Measurements from ENCODE around the gene PKHD1. TPM values are rescaled to one million over a fixed set of nuclear protein-coding genes. Genes with fewer than 3 reads are reported as not detected.

Gene PKHD1
- total and polyA plus RNA-seq, 2 of the 8 experiments (the other 6 are each of a cell fraction or from before 2014, with no cell fraction given): 0.06 to 0.09 TPM

GRCh38 chr6:51846531-51846930, 240.9 kb downstream of the PKHD1 start:
- H3K4ac ChIP-seq (replicated peaks; ENCODE audit: insufficient read length, low read depth, low read length): no peak overlapping the region
- H2AFZ ChIP-seq (ENCODE audit: low read length): no peak overlapping the region
- no peak overlapping the region for H4K5ac ChIP-seq (ENCODE audit: insufficient read length, low read depth, low read length)
- no peak overlapping the region for H3K14ac ChIP-seq (ENCODE audit: insufficient read length)
- H2BK15ac ChIP-seq (ENCODE audit: low read length): no peak overlapping the region
- H4K91ac ChIP-seq (replicated peaks; ENCODE audit: insufficient read length, low read length): no peak overlapping the region
- FAIRE-seq (no peak), DNase-seq (ENCODE audit: low read depth in 1 of 2, low spot score in 2 of 2) (no peak)
- peaks cover 1 to 17% (median 11%) of the 10 kb centered on the region in 4 experiments; a peak in 6 of 7 replicates for H3K4me1 ChIP-seq (replicated peaks in 1 of 4; ENCODE audit: control insufficient read depth in 3 of 4, insufficient read depth in 4 of 4, low read length in 3 of 4)
- H3K56ac ChIP-seq (replicated peaks; ENCODE audit: insufficient read length, low read depth, low read length): no peak overlapping the region
- H2BK20ac ChIP-seq (ENCODE audit: low read length): no peak overlapping the region
- ChIA-PET POLR2A (ENCODE audit: partially characterized antibody) (no interaction called here), CTCF (ENCODE audit: partially characterized antibody) (interaction anchor here (0.7 kb wide), 1 partner anchor 113 kb away, joined by 3 read pairs; no protein-coding TSS in a partner anchor)
- no peak overlapping the region for H3K4me3 ChIP-seq (ENCODE audit: extremely low read depth in 1 of 4, insufficient read depth in 2 of 4, low read depth in 3 of 4, low read length in 4 of 4)
- H3K27me3 ChIP-seq (replicated peaks in 1 of 4; ENCODE audit: control insufficient read depth in 3 of 4, extremely low read depth in 1 of 4, insufficient read depth in 3 of 4, low read length in 3 of 4): no peaks in the 10 kb centered on the region
- WGBS, 2 experiments (ENCODE audit: extremely low coverage in 1 of 2, insufficient coverage in 1 of 2, insufficient read length in 1 of 2, insufficient replicate concordance in 2 of 2, low coverage in 1 of 2, low lambda C conversion rate in 2 of 2, missing lambda C conversion rate in 1 of 2): 98% methylated on average over 2 of the region's 2 CpGs; no CpG with 5 or more reads in 1 of the 2 experiments
- H3K4me2 ChIP-seq (ENCODE audit: insufficient read depth in 1 of 2, low read depth in 2 of 2, low read length in 2 of 2): no peak overlapping the region
- TF ChIP-seq KDM4A (IDR thresholded peaks at IDR 0.05; ENCODE audit: low read depth, low read length, severe bottlenecking) (no peak), GTF2F1 (IDR thresholded peaks at IDR 0.05; ENCODE audit: borderline replicate concordance, low read depth, low read length) (no peak), JUND (IDR thresholded peaks at IDR 0.05; ENCODE audit: low read length) (no peak), BCL11A (IDR thresholded peaks at IDR 0.05; ENCODE audit: low read depth in 2 of 2, low read length in 2 of 2) (no peak), EGR1 (IDR thresholded peaks at IDR 0.05; ENCODE audit: borderline replicate concordance, low read depth, low read length) (no peak), KDM5A (IDR thresholded peaks at IDR 0.05; ENCODE audit: low read length) (no peak), TAF1 (IDR thresholded peaks at IDR 0.05; ENCODE audit: low read depth, low read length) (no peak), POLR2AphosphoS5 (IDR thresholded peaks at IDR 0.05; ENCODE audit: low read depth, low read length) (no peak), POLR2A (IDR thresholded peaks at IDR 0.05; ENCODE audit: control extremely low read depth in 1 of 2, low read depth in 2 of 2, low read length in 2 of 2) (no peak), SRF (IDR thresholded peaks at IDR 0.05; ENCODE audit: low read depth, low read length) (no peak), EP300 (IDR thresholded peaks at IDR 0.05; ENCODE audit: borderline replicate concordance in 1 of 2, low read depth in 2 of 2, low read length in 2 of 2) (no peak)
- H3K36me3 ChIP-seq (ENCODE audit: control insufficient read depth in 2 of 4, insufficient read depth in 4 of 4, low read length in 3 of 4): no peaks in the 10 kb centered on the region
- H2BK120ac ChIP-seq (replicated peaks; ENCODE audit: low read depth, low read length): no peak overlapping the region
- H3K27ac ChIP-seq (ENCODE audit: low read depth, low read length): no peak overlapping the region
- no peak overlapping the region for H2AK5ac ChIP-seq (ENCODE audit: low read depth, low read length)
- H3K23ac ChIP-seq (ENCODE audit: insufficient read length): no peak overlapping the region
- H3K23me2 ChIP-seq (ENCODE audit: low read depth, low read length): no peaks in the 10 kb centered on the region
- H3K9ac ChIP-seq (replicated peaks in 1 of 4; ENCODE audit: extremely low read depth in 1 of 4, low read depth in 3 of 4, low read length in 3 of 4): no peak overlapping the region
- no peaks in the 10 kb centered on the region for H4K20me1 ChIP-seq (replicated peaks in 1 of 2; ENCODE audit: control insufficient read depth in 1 of 2, insufficient read depth in 2 of 2, low read length in 2 of 2)
- H3K79me1 ChIP-seq (ENCODE audit: low read depth, low read length): no peaks in the 10 kb centered on the region
- no peaks in the 10 kb centered on the region for H3K9me3 ChIP-seq (ENCODE audit: insufficient read depth in 2 of 2, low read depth in 1 of 2, low read length in 1 of 2)
- H3K18ac ChIP-seq (ENCODE audit: extremely low read depth, low read length): no peak overlapping the region
- no peak overlapping the region for H2BK5ac ChIP-seq (ENCODE audit: low read depth, low read length)
- H2BK12ac ChIP-seq (ENCODE audit: low read depth, low read length): no peak overlapping the region
- no peaks in the 10 kb centered on the region for H3K79me2 ChIP-seq (ENCODE audit: control insufficient read depth in 1 of 2, insufficient read depth in 2 of 2, low read length in 2 of 2)
- H4K8ac ChIP-seq (ENCODE audit: extremely low read depth, insufficient read depth, low read length): no peak overlapping the region

All from H1 (cell line).